Stimulated activated CD4-positive, alpha-beta T cell treated with anti-CD3 and anti-CD28 coated beads, TNF-alpha, amount 100 ng/mL, for 48 hours (primary cell): ENCODE results near the gene EXOC1.
A peak's percentile ranks its signal among the peaks of the same experiment; 100 is the strongest.
"Not testable (repeated sequence)": the region's sequence is repeated elsewhere in the genome, so short reads cannot be mapped to it uniquely, and the experiment has no call there.

ENCODE experiments used
- DNase-seq, 3 donors: peaks; one replicate each; pipeline ENCODE4 v3.0.0-alpha.2; 2020; ENCODE audit warnings: low read depth in 3 of 3

Gene EXOC1

DNA sequence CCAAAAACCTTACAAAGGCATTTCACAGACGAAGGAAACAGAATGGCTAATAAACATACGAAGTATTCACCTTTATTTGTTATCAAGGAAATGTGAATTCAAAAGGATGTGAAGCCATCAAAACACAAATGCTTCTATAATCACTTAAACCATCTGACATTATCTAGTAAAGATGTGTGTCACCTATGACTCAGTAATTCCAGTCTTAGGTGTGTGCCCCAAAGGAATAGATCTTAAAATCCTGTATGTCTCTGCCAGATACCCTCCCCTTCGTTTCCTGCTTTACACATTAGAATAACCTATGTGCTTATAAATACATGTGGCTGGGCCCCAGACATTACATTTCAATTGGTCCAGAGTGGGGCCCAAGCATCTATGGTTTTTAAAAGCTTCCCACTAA is 53.5 kb downstream of the EXOC1 start:
- no peak for DNase-seq

DNA sequence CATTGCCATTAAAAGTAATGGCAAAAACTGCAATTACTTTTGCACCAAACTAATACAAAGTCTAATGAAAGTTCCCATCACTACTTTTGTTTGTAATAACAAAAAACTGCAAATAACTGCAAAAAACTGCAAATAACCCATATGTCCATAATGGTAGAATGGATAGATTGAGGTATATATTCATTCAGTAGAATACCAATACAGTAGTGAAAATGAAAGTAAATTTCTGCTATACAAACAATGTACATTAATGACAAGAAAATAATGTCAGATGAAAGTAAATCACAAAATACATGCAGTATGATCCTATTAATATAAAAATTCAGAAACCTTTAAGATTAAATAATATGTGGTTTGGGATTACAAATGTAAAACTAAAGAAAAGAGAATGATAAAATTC is 54.0 kb downstream of the EXOC1 start:
- no peak for DNase-seq

DNA sequence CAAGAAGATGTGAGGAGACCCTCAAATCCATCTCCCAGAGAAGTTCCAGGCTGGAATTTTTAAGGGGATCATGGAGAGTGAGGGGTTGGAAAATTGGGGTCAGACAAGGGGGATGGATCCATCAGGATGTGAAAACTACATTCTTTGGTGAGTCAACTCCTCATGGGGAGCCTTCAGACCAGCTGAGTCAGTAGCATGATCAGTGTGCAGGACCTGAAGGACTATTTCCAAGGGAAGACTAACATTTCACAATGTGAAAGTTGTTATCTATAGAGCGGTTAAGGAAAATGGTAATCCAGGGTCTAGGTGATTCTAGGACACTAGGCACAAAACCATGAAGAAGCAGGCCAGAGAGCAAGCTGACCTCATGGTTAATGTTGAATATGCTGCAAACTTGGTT is 56.7 kb downstream of the EXOC1 start:
- DNase-seq = no peak

DNA sequence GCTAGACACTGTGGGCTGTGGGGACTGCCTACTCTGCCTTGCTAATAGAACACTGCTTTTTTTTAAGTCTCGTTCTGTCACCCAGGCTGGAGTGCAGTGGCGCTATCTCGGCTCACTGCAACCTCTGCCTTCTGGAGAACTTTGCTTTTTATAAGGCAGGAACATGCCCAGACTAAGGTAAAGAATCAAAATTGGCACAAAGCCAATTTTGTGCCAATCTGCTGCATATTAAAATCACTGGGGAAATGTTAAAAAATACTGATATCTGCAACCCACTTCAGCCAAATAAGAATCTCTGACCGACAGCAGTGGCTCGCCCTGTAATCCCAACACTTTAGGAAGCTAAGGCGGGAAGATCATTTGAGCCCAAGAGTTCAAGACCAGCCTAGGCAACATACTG is 58.8 kb downstream of the EXOC1 start:
- DNase-seq = no peak

DNA sequence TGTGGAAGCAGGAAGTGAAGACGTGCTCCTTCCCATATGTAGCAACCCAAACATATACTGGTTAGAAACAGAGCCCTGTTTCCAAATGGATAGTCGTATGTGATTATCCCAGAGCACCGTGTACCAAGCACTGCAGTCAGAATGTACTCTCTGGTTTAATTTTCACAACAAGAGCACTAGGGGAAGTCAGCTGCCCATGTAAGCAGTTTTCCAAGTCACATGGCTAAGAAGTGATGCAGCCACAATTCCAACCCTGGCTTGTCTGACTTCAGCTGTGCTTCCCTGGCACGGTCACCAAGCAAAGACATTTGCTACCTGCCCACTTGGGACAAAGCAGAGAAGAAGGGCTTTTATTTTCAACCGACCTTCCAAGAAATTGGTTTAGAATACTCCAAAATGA is 67.1 kb downstream of the EXOC1 start:
- DNase-seq = no peak

DNA sequence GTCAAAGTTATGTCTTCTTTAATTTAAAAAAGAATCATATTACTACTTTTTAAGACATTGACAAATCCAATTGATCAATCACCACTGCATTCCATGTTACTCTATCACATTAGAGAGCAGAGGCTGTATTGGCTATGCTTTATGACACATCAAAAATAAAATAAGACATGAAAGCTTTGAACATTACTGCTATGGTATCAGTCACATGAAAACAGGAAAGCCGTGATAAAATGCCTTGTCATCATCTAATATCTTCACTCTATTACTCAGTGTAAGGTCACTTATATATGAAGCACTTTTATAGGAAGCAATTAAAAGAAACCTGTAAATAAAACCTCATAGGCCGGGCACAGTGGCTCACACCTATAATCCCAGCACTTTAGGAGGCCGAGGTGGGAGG is 67.6 kb downstream of the EXOC1 start:
- no peak for DNase-seq

DNA sequence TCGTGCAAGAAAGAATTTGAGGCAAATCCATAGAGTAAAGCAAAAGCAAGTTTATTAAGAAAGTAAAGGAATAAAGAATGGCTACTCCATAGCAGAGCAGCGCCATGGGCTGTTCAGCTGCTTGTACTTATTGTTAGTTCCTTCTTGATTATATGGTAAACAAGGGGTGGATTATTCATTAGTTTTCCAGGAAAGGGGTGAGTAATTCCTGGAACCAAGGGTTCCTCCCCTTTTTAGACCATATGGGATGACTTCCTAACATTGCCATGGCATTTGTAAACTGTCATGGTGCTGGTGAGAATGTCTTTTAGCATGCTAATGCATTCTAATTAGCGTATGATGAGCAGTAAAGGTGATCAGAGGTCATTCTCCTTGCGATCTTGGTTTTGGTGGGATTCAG is 71.8 kb downstream of the EXOC1 start:
- no peak for DNase-seq

DNA sequence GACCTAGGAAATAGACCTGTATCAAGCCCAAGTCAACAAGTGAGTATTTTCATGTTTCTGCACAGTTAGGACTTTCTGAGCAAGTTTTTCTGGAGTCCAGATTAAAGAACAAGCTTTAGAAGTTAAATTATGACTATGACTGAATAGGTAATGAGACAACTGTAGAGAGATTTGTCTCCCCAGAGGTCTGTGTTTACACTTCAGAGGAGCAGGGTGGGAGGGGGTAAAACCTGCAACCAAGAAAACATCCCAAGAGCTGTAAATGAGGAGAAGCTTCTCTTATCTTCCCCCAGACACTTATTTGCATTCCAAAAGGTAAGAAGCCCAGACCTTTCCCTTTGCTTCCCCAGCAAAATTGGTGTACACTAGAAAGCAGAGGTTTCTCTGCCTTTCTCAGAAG is 73.2 kb downstream of the EXOC1 start:
- DNase-seq = no peak

DNA sequence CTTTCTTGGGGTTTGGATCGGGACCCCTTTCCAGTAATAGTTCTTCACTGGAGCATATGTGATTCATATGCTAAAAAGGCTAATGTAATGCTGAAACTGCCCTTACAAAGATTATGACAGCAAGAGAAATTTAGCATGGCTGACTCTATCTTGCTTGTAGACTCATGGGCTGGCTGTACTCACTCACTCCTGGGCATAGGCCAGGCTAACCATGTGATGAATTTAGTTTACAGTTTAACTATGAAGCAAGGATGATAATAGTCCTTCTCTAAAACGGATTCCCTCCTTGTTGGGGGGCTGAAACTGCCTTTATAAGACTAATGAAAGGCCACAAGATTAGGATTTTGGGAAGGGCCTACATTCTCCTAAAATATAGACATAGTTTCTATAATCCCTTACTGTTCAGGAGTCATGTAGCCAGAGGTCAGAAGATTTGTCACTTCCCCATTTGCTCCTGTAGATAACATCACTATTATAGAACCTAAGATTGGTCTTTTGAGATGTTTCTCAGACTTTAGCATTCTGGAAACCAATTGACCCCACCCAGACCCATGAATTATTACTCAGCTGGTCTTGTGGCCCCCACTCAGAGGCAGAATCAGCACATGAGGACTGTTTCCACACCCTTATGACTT is 74.5 kb downstream of the EXOC1 start:
- DNase-seq = no peak

DNA sequence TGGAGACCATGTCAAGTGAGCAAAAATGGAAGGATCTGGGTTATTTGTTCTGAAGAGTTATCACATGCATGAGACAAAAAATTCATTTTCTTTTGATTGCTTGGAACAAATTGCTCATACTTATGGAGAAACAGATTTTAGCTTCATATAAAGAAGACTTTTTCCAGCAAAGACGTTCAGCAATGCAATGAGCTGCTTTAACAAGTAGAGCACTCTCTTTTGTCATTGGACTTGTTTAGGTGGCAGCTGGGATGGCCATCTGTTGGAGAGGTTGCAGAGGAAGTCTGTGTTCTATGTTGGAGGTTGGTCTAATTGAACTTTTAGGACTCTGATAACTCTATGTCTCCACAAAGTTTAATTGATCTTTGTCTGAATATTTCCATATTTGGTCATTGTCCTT is 75.4 kb downstream of the EXOC1 start:
- DNase-seq = no peak

DNA sequence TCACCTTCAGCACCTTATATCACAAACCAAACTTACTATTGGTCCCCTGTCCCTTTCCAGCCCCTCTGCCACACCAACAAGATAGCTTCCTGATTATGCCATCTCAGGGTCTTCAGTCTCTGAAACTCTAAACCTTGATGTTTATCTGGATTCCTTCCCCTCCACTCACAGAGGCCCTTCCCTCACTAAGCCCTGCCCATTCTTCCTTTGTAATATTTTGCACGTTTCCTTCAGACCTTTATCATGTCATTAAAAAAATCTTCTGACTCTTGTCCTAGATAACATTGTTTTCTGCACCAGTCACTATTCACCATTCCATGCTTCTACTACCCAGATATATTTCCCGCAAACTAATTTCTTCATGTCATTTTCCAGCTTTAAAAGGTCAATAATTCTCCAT is 77.6 kb downstream of the EXOC1 start:
- DNase-seq = no peak

DNA sequence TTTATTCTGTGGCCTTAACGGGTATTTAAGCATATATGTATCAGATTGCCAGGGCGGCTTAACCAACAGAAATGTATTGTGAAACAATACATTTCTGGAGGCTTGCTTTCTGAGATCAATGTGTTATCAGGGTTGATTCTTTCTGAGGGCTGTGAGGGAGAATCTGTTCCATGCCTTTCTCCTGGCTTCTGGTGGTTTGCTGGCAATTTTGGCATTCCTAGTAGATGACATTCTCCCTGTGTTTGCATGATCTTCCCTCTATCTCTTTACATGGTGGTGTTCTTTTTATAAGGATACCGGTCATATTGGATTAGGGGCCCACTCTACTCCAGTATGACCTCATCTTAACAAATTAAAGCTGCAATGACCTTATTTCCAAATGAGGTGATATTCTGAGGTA is 78.4 kb downstream of the EXOC1 start:
- DNase-seq = no peak

DNA sequence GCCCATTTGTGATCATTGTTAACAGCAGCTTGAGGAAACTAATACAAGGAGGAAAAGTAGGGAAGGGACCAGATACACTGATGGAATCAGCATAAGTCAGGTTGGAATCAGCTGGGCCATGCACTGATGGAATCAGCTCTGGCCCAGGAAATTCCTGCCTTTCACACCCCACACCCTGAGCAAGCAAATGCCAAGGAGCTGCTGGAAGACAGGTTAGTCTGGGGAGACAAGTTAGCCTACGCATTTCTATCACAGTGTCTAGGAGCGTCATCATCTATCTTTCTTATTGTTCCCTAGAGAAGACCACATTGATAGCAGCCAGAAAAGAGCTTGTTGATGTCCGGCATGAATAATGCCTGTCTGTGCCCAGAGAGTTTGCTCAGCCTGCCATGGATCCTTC is 79.1 kb downstream of the EXOC1 start:
- no peak for DNase-seq

DNA sequence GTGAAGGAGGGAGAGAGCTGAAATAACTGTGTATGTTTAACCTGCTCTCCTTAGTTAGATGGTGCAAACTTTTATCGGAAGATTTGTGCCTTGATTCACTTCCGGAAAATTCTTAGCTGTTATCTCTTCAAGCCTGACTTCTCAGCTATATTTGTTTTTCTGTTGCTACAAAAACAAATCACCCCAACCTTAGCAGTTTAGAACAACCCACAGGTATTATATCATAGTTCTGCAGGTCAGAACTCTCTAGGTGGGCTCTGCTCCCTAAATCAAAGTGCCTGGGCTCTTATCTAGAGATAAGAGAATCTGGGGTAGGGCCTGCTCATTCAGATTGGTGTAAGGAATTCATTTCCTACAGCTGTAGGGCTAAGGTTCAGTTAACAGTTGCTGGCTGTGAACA is 80.2 kb downstream of the EXOC1 start:
- no peak for DNase-seq

DNA sequence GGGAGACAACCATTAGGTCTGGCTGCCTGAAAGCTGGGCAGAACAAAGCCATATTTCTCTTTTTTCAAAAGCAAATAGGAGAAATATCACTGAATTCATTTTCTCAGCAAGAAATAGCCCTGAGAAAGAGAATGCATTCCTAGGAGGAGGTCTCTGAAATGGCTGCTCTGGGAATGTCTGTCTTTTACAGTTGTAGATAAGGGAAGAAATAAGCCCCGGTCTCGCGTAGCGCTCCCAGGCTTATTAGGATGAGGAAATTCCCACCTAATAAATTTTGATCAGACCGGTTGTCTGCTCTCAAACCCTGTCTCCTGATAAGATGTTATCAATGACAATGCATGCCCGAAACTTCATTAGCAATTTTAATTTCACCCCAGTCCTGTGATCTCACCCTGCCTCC is 82.5 kb downstream of the EXOC1 start:
- DNase-seq = not testable (repeated sequence)

DNA sequence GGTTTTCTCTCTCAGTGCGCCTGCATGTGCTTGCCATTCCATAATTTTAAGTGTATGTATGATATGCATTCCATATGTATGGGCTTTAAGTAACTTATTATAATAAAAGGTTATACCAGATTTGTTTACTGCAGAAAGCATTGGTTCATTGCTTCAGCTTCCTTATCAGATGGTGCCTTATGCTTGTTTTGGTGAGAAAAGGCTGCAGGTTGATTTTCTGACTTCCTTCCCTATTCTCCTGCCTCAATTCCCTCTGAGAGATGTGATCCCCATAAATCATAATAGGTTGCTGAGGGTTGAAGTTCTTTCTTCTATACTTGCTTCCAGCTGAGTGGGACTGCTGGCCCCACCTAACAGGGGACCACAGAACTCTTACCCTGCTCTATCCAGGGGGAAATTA is 85.0 kb downstream of the EXOC1 start:
- no peak for DNase-seq

DNA sequence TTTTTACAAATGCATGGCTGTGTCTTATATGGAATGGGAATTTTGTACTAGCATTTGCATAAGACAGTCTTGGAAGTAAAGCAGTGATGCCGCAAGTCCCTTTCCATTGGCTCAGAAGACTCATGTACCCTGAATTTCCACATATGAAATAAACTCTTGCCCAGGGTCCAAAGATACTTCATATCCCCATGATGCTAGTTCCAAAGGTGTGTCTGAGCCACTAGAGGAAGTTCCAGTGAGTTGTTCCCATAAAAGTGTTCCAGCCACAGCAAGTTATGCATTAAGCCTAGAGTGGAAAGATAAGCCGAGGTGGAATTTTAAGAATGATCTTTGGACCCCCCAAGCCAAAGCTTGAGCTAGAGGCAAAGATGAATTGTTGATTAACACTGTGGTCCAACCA is 86.0 kb downstream of the EXOC1 start:
- no peak for DNase-seq

DNA sequence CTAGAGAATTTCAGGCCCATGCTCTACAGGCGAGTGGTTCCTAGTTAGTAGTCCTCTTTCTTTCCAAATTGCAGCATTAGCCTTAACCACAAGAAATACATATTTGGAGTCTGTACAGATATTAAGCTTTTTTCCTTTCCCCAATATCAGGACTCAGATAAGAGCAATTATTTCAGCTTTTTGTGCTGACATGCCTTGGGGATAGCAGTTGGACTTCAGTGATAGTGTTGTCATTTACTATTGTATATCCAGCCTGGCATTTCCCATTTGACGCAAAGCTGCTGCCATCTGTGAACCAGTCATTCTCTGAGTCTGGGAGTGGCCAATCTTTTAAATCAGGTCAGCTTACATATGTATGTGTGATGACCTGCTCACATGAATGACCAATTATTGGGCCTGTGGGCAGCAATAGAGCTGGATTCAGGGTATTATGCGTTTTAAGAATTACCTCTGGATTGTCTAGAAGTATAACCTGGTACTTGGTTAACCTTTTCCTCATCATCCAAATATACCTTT is 88.5 kb downstream of the EXOC1 start:
- DNase-seq = no peak

DNA sequence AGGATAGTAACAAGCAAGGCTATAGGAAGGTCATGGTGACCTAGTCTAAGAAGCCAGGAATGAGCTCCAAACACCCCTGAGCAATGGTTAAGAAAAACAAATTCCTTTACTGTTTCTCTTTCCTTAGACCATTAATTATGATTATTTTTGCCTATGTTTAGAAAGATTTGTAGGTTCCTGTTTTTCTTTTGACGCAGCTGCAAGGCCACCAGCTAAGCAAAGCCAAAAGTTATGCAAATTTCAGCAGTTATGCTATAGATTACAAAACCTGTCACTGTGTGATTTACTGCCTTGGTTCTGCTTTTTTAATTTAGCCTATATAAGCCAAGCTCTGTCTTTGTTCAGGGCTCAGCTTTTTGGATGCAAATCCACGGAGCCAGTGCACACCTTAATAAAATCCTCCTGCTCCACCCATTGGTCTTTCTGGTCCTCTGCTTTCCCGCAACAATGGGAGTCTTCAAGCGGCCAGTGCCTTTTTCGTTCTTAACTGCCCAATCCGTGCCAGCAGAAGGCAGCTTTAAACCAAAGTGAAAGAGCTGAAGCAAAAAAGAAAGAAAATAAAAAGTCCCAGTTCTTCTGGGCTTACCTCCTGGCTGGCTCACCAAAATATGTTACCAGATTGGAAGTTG is 93.9 kb downstream of the EXOC1 start:
- DNase-seq = peak in 1 of 3 donors; percentile 4

DNA sequence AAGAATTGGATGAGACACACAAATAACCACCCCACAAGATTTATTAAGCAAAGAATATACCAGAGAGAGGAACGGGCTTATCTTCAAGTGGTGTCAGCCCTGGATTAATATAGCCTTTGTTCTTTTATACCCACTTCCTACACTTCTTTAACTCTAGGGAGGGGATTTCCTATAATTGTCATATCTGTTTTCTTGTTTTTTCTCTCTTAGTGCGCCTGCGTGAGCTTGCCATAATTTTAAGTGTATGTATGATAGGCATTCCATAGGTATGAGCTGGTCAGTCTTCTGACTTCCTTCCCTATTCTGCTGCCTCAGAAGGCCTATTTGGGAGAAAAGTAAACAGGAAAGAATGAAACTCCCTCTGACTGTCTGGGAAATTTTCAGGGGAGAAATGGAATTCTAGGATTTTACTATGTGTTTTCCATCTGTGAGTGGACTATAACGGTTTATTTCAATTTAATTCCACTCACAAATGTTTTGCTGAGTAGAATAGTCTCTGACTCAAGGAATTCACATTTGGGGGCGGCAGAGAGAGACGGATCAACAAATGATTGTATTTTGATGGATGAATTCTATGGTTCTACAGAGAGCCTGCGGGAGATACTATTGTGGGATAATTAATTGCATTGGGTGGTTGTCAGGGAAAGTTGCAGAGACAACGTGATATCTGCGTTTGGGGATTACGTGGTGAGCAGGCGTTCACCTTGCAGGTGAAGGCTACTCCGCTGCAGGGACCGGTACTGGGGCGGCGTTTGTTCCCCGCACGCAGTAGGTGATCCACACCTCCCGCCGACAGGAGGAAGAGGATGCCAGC is 94.7 kb downstream of the EXOC1 start:
- peak in 1 of 3 donors; percentile 26 for DNase-seq

DNA sequence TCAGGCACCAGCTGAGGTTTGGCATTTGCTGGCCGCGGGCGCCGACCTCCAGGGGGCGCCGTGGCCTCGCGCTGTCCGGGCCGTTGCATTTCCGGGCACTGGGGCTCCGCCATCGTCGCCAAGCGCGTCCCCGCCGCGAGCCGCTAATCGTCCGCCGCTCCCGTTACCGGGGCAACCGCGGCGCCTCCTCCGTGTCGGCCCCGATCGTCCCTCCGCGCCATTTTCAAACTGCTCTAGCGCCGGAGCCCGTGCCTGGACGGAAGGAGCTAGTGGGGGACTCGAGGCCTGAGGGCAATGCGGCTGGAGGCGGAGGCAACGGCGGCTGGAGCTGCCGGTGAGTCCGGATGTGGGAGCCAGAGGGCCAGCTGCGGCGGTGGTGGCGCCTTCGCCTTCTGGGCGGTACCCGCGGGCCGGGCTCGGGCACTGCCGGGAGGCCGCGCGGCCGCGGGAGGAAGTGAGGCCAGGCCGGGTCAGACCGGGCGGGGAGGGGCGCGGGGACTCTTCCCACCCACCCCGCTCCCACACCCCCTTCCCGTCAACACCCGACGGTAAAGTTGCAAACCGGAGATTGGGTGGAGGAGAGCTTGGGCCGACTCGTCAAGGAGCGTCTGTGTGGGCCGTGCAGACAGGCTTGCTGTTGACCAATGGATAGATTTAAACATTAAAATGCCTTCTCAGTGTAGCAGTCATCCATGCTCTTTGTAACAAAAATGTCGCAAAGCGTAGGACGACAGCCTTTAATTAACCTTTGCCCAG is 95.5 kb downstream of the EXOC1 start, which contains the start of gene CEP135:
TSS of gene CEP135 (plus strand) at position 220 of the 756 bp plus-strand sequence. CDS start 3,186 bp downstream, outside the sequence.
- DNase-seq = peak; percentile 83 to 87 (median 87)

DNA sequence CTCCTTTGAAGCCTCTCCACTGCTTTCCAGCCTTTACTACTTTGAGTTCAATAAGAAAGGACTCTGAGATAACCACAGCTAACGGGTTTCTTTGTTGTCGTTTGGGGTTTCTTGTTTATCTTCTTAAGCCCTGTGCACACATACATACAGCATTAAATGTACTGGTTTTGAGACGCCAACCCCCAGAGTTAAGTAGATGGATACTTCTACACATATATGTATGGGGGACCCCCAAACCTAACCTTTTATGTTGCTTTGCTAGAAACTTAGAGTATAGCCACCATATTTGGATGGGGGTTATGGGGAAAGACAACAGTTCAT is 96.0 kb downstream of the EXOC1 start:
- peak in 1 of 3 donors; percentile 4 for DNase-seq
